ENCODE results near the gene TFDP2. TPM values are rescaled to one million over a fixed set of nuclear protein-coding genes. Genes with fewer than 3 reads are reported as not detected.
"Not testable (repeated sequence)": the region's sequence is repeated elsewhere in the genome, so short reads cannot be mapped to it uniquely, and the experiment has no call there.

The TFDP2 gene
- total RNA-seq, 4 donors from 2014 or later: 38.0 to 95.4 (median 65.4) TPM

DNA sequence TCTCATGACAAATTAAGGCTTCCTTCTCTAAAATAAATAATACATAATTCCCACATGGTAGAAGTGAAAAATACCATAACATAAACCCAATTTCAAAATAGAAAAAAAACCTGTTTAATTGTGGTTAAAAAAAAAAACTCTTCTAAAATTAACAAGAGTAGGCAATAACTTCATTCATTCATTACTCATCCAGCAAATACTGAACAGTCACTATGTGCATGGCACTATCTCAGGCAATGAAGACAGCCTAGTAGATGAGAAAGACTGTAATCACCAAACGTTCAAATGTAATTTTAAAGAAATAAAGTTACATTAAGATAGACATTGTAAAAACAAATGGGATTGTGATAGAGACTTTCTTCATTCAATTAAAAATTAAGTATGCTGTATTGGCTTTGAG, 43.4 kb downstream of the TFDP2 start:
- no peaks in the 10 kb centered on the region for H3K36me3 ChIP-seq
- H3K27ac ChIP-seq: no peak overlapping the region
- no peaks in the 10 kb centered on the region for H3K27me3 ChIP-seq
- no peaks in the 10 kb centered on the region for H3K4me1 ChIP-seq
- no peak for TF ChIP-seq POLR2A (IDR thresholded peaks at IDR 0.05)
- TF ChIP-seq, protein P1, sequence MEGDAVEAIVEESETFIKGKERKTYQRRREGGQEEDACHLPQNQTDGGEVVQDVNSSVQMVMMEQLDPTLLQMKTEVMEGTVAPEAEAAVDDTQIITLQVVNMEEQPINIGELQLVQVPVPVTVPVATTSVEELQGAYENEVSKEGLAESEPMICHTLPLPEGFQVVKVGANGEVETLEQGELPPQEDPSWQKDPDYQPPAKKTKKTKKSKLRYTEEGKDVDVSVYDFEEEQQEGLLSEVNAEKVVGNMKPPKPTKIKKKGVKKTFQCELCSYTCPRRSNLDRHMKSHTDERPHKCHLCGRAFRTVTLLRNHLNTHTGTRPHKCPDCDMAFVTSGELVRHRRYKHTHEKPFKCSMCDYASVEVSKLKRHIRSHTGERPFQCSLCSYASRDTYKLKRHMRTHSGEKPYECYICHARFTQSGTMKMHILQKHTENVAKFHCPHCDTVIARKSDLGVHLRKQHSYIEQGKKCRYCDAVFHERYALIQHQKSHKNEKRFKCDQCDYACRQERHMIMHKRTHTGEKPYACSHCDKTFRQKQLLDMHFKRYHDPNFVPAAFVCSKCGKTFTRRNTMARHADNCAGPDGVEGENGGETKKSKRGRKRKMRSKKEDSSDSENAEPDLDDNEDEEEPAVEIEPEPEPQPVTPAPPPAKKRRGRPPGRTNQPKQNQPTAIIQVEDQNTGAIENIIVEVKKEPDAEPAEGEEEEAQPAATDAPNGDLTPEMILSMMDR (IDR thresholded peaks at IDR 0.05): no peak
- no peaks in the 10 kb centered on the region for H3K9me3 ChIP-seq
- H3K4me3 ChIP-seq: no peak overlapping the region
- no peak for DNase-seq

DNA sequence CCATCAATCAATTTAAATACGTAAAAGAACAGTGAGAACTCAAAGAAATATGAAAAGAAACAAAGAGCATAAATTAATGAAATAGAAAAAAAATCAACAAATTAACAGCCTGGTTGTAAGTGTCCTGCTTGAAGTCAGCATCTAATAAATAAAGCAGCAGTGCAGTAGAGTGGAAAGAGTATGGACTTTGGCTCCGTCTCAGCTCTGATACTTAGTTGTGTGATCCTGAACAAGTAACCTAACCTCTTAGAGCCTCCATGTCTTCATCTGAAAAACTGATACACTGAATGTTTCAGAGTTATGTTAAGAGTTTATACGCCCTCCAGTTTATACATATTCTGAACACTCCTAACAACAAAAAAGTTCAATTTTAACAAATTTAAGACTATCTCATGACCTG, 44.6 kb downstream of the TFDP2 start:
- H3K9me3 ChIP-seq: no peaks in the 10 kb centered on the region
- H3K27ac ChIP-seq: no peak overlapping the region
- no peak for TF ChIP-seq POLR2A (IDR thresholded peaks at IDR 0.05)
- TF ChIP-seq, protein P1 (IDR thresholded peaks at IDR 0.05): no peak
- no peaks in the 10 kb centered on the region for H3K27me3 ChIP-seq
- no peak for DNase-seq
- no peaks in the 10 kb centered on the region for H3K36me3 ChIP-seq
- H3K4me3 ChIP-seq: no peak overlapping the region
- no peaks in the 10 kb centered on the region for H3K4me1 ChIP-seq

DNA sequence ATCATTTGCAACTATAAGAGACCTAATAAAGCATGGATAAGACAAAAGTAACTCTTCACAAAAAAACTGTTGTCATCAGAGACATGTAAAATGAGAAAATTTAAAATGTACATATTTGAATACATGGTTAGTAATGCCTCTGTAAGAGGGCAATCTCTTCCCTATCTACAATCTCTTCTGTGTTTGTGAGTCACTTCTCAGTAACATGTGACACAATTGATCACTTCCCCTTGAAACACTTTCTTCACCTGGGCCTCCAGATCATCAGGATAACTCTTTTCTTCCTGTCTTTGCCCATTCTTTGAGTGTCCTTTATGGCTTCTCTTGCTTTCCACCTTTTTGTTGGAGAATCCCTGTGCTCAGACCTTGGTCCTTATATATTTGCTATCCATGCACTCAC, 50.4 kb downstream of the TFDP2 start:
- no peak for DNase-seq
- Histone ChIP-seq H3K27ac (no peak overlapping the region), H3K36me3 (no peaks in the 10 kb centered on the region), H3K9me3 (no peaks in the 10 kb centered on the region), H3K27me3 (no peaks in the 10 kb centered on the region), H3K4me3 (no peak overlapping the region), H3K4me1 (no peaks in the 10 kb centered on the region)
- TF ChIP-seq, protein P1 (IDR thresholded peaks at IDR 0.05): no peak
- TF ChIP-seq POLR2A (IDR thresholded peaks at IDR 0.05): no peak

DNA sequence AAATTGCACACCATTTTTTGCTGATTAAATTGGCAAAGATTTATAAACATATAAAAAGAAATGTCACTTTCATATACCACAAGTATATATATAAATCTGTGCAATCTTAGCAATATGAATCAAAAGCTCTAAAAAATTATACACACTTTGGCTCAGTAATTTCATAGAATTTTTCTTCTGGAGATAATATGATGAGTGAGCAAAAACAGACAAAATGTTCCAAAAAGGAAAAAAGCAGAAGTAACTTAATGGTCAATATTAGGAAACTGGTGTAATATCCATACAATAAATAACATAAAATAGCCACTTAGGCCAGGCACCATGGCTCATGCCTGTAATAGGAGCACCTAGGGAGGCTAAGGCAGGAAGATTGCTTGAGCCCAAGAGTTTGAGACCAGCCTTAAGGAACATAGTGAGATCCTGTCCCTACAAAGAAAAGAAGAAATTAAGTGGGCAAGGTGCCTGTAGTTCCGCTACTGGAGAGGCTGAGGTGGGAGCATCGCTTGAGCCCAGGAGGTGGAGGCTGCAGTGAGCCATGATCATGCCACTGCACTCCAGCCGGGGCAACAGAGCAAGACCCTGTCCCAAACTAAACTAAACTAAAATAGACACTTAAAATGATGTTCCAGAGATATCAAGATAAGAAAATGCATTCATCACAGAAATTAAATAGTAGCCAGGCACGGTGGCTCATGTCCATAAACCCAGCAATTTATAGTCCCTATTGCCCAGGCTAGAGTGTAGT, 52.1 kb downstream of the TFDP2 start:
- DNase-seq: no peak
- no peaks in the 10 kb centered on the region for H3K36me3 ChIP-seq
- no peak overlapping the region for H3K27ac ChIP-seq
- TF ChIP-seq POLR2A (IDR thresholded peaks at IDR 0.05): no peak
- TF ChIP-seq, protein P1 (IDR thresholded peaks at IDR 0.05): no peak
- no peaks in the 10 kb centered on the region for H3K9me3 ChIP-seq
- no peaks in the 10 kb centered on the region for H3K4me1 ChIP-seq
- H3K27me3 ChIP-seq: no peaks in the 10 kb centered on the region
- no peak overlapping the region for H3K4me3 ChIP-seq

DNA sequence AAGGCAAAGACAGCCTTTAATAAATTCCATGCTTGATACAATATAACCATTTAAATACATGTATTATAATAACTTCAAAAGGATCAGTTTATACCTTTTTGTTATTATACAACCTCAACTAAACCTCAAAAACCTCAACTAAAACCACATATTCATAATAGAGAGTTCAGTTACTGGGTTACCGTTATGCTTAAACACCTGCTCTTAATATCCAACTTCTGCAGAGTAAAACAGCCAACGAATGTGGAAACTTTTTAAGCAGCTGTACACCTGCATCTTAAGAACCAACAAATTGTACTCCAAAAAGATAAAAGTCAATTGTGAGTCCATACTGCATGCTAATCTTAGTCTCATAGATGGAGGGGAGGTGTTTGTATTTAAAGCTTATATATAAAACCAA, 53.5 kb downstream of the TFDP2 start:
- H3K4me1 ChIP-seq: no peaks in the 10 kb centered on the region
- H3K27ac ChIP-seq: no peak overlapping the region
- no peak overlapping the region for H3K4me3 ChIP-seq
- DNase-seq: no peak
- H3K36me3 ChIP-seq: no peaks in the 10 kb centered on the region
- no peaks in the 10 kb centered on the region for H3K9me3 ChIP-seq
- TF ChIP-seq, protein P1 (IDR thresholded peaks at IDR 0.05): no peak
- no peak for TF ChIP-seq POLR2A (IDR thresholded peaks at IDR 0.05)
- no peaks in the 10 kb centered on the region for H3K27me3 ChIP-seq

DNA sequence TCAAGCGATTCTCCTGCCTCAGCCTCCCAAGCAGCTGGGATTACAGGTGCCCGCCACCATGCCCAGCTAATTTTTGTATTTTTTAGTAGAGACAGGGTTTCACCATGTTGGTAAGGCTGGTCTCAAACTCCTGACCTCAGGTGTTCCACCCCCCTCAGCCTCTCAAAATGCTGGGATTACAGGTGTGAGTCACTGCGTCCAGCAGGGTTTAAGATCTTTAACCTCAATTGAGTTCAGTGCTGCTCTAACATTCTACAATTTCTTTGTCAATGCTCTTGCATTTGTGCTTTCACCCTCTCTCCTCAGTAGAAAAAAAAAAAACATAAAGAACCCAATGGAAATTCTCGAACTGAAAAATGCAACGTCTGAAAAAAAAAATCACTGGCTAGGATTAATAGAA, 60.4 kb downstream of the TFDP2 start:
- H3K9me3 ChIP-seq, H3K4me1 ChIP-seq, H3K4me3 ChIP-seq, DNase-seq, H3K36me3 ChIP-seq, H3K27me3 ChIP-seq: not testable (repeated sequence)
- H3K27ac ChIP-seq: peak overlapping the region in 1 of 4 donors; percentile 53
